ENCODE results near the gene DSCAML1. TPM values are rescaled to one million over a fixed set of nuclear protein-coding genes. Genes with fewer than 3 reads are reported as not detected.

Gene DSCAML1
- total RNA-seq, 2 experiments from 2014 or later: not detected

DNA sequence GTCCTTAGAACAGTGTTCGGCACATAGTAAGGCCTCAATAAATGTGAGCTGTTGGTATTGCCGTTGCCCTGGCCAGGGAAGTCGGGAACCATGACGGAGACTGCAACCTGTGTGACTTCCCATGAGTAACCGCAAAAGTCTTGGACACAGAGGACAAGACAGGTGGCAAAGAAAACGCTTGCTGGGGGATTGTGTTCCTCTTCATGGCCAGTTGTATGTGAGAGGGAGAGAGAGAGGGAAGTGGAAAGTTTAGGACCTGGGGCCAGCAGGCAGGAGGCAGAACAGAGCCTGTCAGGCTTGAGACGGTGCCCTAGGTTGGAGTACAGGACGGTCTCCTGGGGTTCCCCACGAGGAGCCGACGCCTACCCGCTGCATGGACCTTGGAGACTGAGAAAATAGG, 379.2 kb downstream of the DSCAML1 start:
- ChIA-PET CTCF (ENCODE audit: unreplicated experiment) (no interaction called here), POLR2A (no interaction called here)
- Histone ChIP-seq H3K27ac (ENCODE audit: low read depth, low read length, poor library complexity, severe bottlenecking) (no peak overlapping the region), H3K79me2 (ENCODE audit: insufficient read depth, low read depth, low read length) (no peaks in the 10 kb centered on the region), H3K36me3 (ENCODE audit: insufficient read depth, low read length) (no peaks in the 10 kb centered on the region), H3K4me2 (ENCODE audit: low read length) (no peak overlapping the region), H2AFZ (ENCODE audit: low read length) (no peak overlapping the region), H3K4me3 (ENCODE audit: low read depth, low read length, poor library complexity, severe bottlenecking) (no peak overlapping the region), H4K20me1 (ENCODE audit: insufficient read depth, low read length) (no peaks in the 10 kb centered on the region), H3K9me3 (ENCODE audit: low read length) (no peaks in the 10 kb centered on the region), H3K9me2 (ENCODE audit: insufficient read depth, low read length) (no peaks in the 10 kb centered on the region), H3K4me1 (ENCODE audit: insufficient read depth, low read length, poor library complexity, severe bottlenecking) (no peaks in the 10 kb centered on the region)
- TF ChIP-seq, protein P1, sequence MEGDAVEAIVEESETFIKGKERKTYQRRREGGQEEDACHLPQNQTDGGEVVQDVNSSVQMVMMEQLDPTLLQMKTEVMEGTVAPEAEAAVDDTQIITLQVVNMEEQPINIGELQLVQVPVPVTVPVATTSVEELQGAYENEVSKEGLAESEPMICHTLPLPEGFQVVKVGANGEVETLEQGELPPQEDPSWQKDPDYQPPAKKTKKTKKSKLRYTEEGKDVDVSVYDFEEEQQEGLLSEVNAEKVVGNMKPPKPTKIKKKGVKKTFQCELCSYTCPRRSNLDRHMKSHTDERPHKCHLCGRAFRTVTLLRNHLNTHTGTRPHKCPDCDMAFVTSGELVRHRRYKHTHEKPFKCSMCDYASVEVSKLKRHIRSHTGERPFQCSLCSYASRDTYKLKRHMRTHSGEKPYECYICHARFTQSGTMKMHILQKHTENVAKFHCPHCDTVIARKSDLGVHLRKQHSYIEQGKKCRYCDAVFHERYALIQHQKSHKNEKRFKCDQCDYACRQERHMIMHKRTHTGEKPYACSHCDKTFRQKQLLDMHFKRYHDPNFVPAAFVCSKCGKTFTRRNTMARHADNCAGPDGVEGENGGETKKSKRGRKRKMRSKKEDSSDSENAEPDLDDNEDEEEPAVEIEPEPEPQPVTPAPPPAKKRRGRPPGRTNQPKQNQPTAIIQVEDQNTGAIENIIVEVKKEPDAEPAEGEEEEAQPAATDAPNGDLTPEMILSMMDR (conservative IDR thresholded peaks at IDR 0.05; ENCODE audit: low read length): no peak
- TF ChIP-seq EZH2phosphoT487 (IDR thresholded peaks at IDR 0.05; ENCODE audit: borderline replicate concordance, low read depth, low read length): no peak
- intact Hi-C loops (cut with micrococcal nuclease; ENCODE audit: unreplicated experiment): no loop called here
- no peak for DNase-seq (ENCODE audit: low spot score)
- no TSS peak for BruUV-seq (replicated peaks)

DNA sequence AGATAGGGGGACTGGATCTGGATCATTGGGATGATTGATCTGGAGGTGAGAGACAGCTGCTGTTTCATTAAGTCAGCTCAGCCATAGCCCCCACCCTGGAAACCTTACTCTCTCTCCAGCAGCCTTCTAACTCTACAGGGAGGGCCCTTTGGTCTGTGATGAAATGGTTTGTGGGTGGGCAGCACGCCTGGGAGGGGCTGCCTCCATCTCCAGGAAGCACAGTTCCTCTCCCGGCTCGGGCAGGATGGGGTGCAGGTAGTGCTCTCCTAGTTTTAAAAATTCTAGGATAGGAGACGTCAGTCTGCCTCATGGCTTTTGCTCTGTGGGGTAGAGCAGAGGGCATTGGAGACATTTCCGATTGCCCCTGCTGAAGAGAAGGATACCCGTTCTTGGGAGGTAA, 379.7 kb downstream of the DSCAML1 start:
- CTCF ChIA-PET (ENCODE audit: unreplicated experiment): no interaction called here
- Histone ChIP-seq H2AFZ (ENCODE audit: low read length) (no peak overlapping the region), H3K79me2 (ENCODE audit: insufficient read depth, low read depth, low read length) (no peaks in the 10 kb centered on the region), H3K4me1 (ENCODE audit: insufficient read depth, low read length, poor library complexity, severe bottlenecking) (no peaks in the 10 kb centered on the region), H3K36me3 (ENCODE audit: insufficient read depth, low read length) (no peaks in the 10 kb centered on the region), H4K20me1 (ENCODE audit: insufficient read depth, low read length) (no peaks in the 10 kb centered on the region), H3K9me3 (ENCODE audit: low read length) (no peaks in the 10 kb centered on the region), H3K27ac (ENCODE audit: low read depth, low read length, poor library complexity, severe bottlenecking) (no peak overlapping the region), H3K4me3 (ENCODE audit: low read depth, low read length, poor library complexity, severe bottlenecking) (no peak overlapping the region), H3K4me2 (ENCODE audit: low read length) (no peak overlapping the region), H3K9me2 (ENCODE audit: insufficient read depth, low read length) (no peaks in the 10 kb centered on the region)
- POLR2A ChIA-PET: no interaction called here
- DNase-seq (ENCODE audit: low spot score): no peak
- BruUV-seq (replicated peaks): no TSS peak
- intact Hi-C loops (cut with micrococcal nuclease; ENCODE audit: unreplicated experiment): no loop called here
- TF ChIP-seq, protein P1 (conservative IDR thresholded peaks at IDR 0.05; ENCODE audit: low read length): no peak
- no peak for TF ChIP-seq EZH2phosphoT487 (IDR thresholded peaks at IDR 0.05; ENCODE audit: borderline replicate concordance, low read depth, low read length)

DNA sequence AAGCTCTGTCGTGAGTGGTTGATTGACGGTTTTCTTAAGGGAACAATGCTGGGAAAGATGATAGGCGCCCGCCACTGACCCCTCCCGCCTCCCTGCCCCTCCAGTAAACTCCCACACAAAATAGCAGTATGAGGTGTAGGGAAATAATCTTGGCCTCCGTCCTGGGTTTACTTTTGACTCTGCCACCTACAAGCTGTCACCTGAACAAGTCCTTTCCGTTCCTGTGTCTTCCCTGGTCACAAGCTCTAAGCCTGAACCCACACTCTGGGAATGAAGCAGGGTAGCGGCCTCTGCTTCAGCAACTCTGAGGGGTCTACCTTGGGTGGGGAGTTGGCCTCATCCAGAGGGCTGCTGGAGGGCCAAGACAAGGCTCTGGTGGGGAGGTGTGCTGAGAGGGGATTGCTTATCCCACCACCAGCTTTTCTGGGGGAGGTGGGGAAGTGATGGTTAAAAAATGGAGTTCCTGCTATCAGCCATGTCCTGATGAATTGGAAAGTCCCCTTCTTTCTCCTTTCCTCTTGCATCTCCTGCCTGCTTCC, 381.6 kb downstream of the DSCAML1 start:
- ChIA-PET CTCF (ENCODE audit: unreplicated experiment) (no interaction called here), POLR2A (no interaction called here)
- H3K4me1 ChIP-seq (ENCODE audit: insufficient read depth, low read length, poor library complexity, severe bottlenecking): no peaks in the 10 kb centered on the region
- no peak overlapping the region for H3K27ac ChIP-seq (ENCODE audit: low read depth, low read length, poor library complexity, severe bottlenecking)
- no peaks in the 10 kb centered on the region for H3K36me3 ChIP-seq (ENCODE audit: insufficient read depth, low read length)
- intact Hi-C loops (cut with micrococcal nuclease; ENCODE audit: unreplicated experiment): no loop called here
- H4K20me1 ChIP-seq (ENCODE audit: insufficient read depth, low read length): no peaks in the 10 kb centered on the region
- H3K4me2 ChIP-seq (ENCODE audit: low read length): no peak overlapping the region
- H3K9me3 ChIP-seq (ENCODE audit: low read length): no peaks in the 10 kb centered on the region
- no peak overlapping the region for H3K4me3 ChIP-seq (ENCODE audit: low read depth, low read length, poor library complexity, severe bottlenecking)
- TF ChIP-seq, protein P1 (conservative IDR thresholded peaks at IDR 0.05; ENCODE audit: low read length): no peak
- no peaks in the 10 kb centered on the region for H3K9me2 ChIP-seq (ENCODE audit: insufficient read depth, low read length)
- no peak overlapping the region for H2AFZ ChIP-seq (ENCODE audit: low read length)
- DNase-seq (ENCODE audit: low spot score): no peak
- no peaks in the 10 kb centered on the region for H3K79me2 ChIP-seq (ENCODE audit: insufficient read depth, low read depth, low read length)
- no TSS peak for BruUV-seq (replicated peaks)

Measured in OCI-LY7 (cell line).